Panc1 (cell line): ENCODE data around the gene PIP4K2A. TPM values are rescaled to one million over a fixed set of nuclear protein-coding genes. Genes with fewer than 3 reads are reported as not detected.

Experiments used
- ATAC-seq: fragments of 200-7000 bp; cut with Tn5 transposase; 2 replicates; pipeline ENCODE4 v1.9.1; 2020; ENCODE audit warnings: mild to moderate bottlenecking, moderate library complexity
- BruUV-seq: library from RNA; stranded (reverse); fragments of 400-500 nt; replicated peaks from 2 replicates; lab custom pipeline; 2021; lab: Mats Ljungman, UMichigan
- CTCF ChIA-PET: fragments of 300-600 bp; sonication (Branson Sonifier 250); formaldehyde crosslinking; loops from one replicate; lab custom pipeline; 2022; ENCODE audit warnings: antibody characterized with exemption; lab: Charles Lee
- POLR2A ChIA-PET: fragments of 300-600 bp; sonication (Branson Sonifier 250); formaldehyde crosslinking; loops from one replicate; lab custom pipeline; 2022; ENCODE audit warnings: antibody characterized with exemption; lab: Charles Lee
- DNase-seq: peaks from one replicate; pipeline ENCODE4 v3.0.0-alpha.2; 2010; ENCODE audit warnings: low read depth, low spot score
- H3K27ac ChIP-seq: 2 replicates; pipeline ENCODE4 v1.5.1; 2011; ENCODE audit warnings: mild to moderate bottlenecking, low read length, inconsistent platforms
- H3K27me3 ChIP-seq: fragments of 200-500 bp; sonication (Bioruptor generic); 2 replicates; pipeline ENCODE4 v1.6.0; 2014; ENCODE audit warnings: low read length, inconsistent platforms; ENCODE audit not compliant: control insufficient read depth, insufficient read depth
- H3K36me3 ChIP-seq: fragments of 200-500 bp; sonication (Bioruptor generic); 2 replicates; pipeline ENCODE4 v1.5.1; 2014; ENCODE audit warnings: inconsistent platforms, mild to moderate bottlenecking, low read length, moderate library complexity; ENCODE audit not compliant: control insufficient read depth, insufficient read depth
- H3K4me1 ChIP-seq: 2 replicates; pipeline ENCODE4 v1.5.1; 2011; ENCODE audit warnings: inconsistent platforms, mild to moderate bottlenecking, low read length, moderate library complexity; ENCODE audit not compliant: control insufficient read depth, insufficient read depth
- H3K4me3 ChIP-seq, 2 experiments: 2 replicates each; pipeline ENCODE4 v1.5.1; 2011 to 2012; ENCODE audit warnings: low read depth in 2 of 2, low read length in 2 of 2, mild to moderate bottlenecking in 2 of 2, inconsistent platforms in 1 of 2, moderate library complexity in 1 of 2
- H3K9me3 ChIP-seq: fragments of 200-500 bp; sonication (Bioruptor generic); 2 replicates; pipeline ENCODE4 v1.5.1; 2014; ENCODE audit warnings: low read depth, mild to moderate bottlenecking, inconsistent platforms, low read length, moderate library complexity; ENCODE audit not compliant: control insufficient read depth, insufficient read depth
- CTCF ChIP-seq: fragments of 450-650 bp; IDR thresholded peaks from 2 replicates; pipeline ENCODE4 v1.5.1; 2017; ENCODE audit warnings: mild to moderate bottlenecking
- POLR2AphosphoS5 ChIP-seq: IDR thresholded peaks from 2 replicates; pipeline ENCODE4 v1.6.1; 2012; ENCODE audit warnings: mild to moderate bottlenecking, low read depth, low read length, moderate library complexity
- REST ChIP-seq, 2 experiments: IDR thresholded peaks; 2 replicates each; pipeline ENCODE4 v1.6.1; 2011 to 2012; ENCODE audit warnings: low read depth in 2 of 2, control low read depth in 1 of 2, low read length in 1 of 2, mild to moderate bottlenecking in 1 of 2, moderate library complexity in 1 of 2; ENCODE audit not compliant: insufficient read depth in 1 of 2
- SIN3A ChIP-seq: IDR thresholded peaks from 2 replicates; pipeline ENCODE4 v1.6.1; 2012; ENCODE audit warnings: low read depth, mild to moderate bottlenecking, low read length, moderate library complexity, borderline replicate concordance; ENCODE audit not compliant: insufficient read depth
- TCF7L2 ChIP-seq: IDR thresholded peaks from 2 replicates; pipeline ENCODE4 v1.6.1; 2011; ENCODE audit warnings: mild to moderate bottlenecking, low read depth, low read length, inconsistent platforms
- in situ Hi-C: cut with HindIII; loops from 2 replicates; pipeline ENCODE4 v1.10.0; 2016; ENCODE audit warnings: low sequenced_read_pairs, low pct_unique_long_range_greater_than_20kb
- intact Hi-C: fragments of 100-400 bp; cut with micrococcal nuclease; formaldehyde crosslinking; loops from one replicate; pipeline ENCODE4 v1.10.0; 2022; ENCODE audit not compliant: unreplicated experiment
- total RNA-seq: library from RNA; stranded (reverse); gene quantifications from one replicate; pipeline ENCODE4 v1.2.1, GENCODE V29; 2021; ENCODE audit not compliant: unreplicated experiment

The PIP4K2A gene
- total RNA-seq, 1 experiment from 2014 or later = 25.2 TPM

GRCh38 chr10:22659866-22660265 is 54.5 kb downstream of the PIP4K2A start:
- no peak overlapping the region for H3K27ac ChIP-seq
- DNase-seq = no peak
- no peaks in the 10 kb centered on the region for H3K36me3 ChIP-seq
- H3K4me1 ChIP-seq = peaks cover 8% of the 10 kb centered on the region
- no peak overlapping the region for H3K4me3 ChIP-seq
- in situ Hi-C loops = no loop called here
- no peaks in the 10 kb centered on the region for H3K27me3 ChIP-seq
- BruUV-seq = no TSS peak
- TF ChIP-seq REST (IDR thresholded peaks at IDR 0.05; ENCODE audit: insufficient read depth in 1 of 2, low read depth in 2 of 2, low read length in 1 of 2) = no peak
- TF ChIP-seq SIN3A = no peak
- TF ChIP-seq POLR2AphosphoS5 = no peak
- no peak for TF ChIP-seq TCF7L2
- no peak for ATAC-seq
- POLR2A ChIA-PET = no interaction called here
- CTCF ChIA-PET = no interaction called here
- no peaks in the 10 kb centered on the region for H3K9me3 ChIP-seq
- intact Hi-C loops = no loop called here

- intact Hi-C loops (no loop called here), in situ Hi-C loops (no loop called here)
- Histone ChIP-seq H3K27me3 (no peaks in the 10 kb centered on the region), H3K36me3 (no peaks in the 10 kb centered on the region), H3K9me3 (no peaks in the 10 kb centered on the region), H3K4me3 (no peak overlapping the region), H3K27ac (no peak overlapping the region), H3K4me1 (peaks cover 8% of the 10 kb centered on the region)
- no TSS peak for BruUV-seq
- ATAC-seq = no peak
- DNase-seq = no peak
- POLR2A ChIA-PET = no interaction called here
- TF ChIP-seq CTCF (no peak), REST (IDR thresholded peaks at IDR 0.05; ENCODE audit: insufficient read depth in 1 of 2, low read depth in 2 of 2, low read length in 1 of 2) (no peak), POLR2AphosphoS5 (no peak), TCF7L2 (no peak), SIN3A (no peak)
- CTCF ChIA-PET = no interaction called here
Observed at GRCh38 chr10:22658745-22659410, 55.5 kb downstream of the PIP4K2A start.
